DMS53 (cell line): ENCODE results near the gene GOLGA8T.
"Not testable (repeated sequence)": the region's sequence is repeated elsewhere in the genome, so short reads cannot be mapped to it uniquely, and the experiment has no call there.

Experiments
- DNase-seq: peaks from one replicate; lab custom pipeline; 2025; lab: John Stamatoyannopoulos, UW

The GOLGA8T gene

GRCh38 chr15:30134751-30135150, at the start of gene GOLGA8T:
TSS of gene GOLGA8T (plus strand) at chr15:30135051. CDS start at chr15:30135149, 98 bp downstream.
- not testable (repeated sequence) for DNase-seq

DNA sequence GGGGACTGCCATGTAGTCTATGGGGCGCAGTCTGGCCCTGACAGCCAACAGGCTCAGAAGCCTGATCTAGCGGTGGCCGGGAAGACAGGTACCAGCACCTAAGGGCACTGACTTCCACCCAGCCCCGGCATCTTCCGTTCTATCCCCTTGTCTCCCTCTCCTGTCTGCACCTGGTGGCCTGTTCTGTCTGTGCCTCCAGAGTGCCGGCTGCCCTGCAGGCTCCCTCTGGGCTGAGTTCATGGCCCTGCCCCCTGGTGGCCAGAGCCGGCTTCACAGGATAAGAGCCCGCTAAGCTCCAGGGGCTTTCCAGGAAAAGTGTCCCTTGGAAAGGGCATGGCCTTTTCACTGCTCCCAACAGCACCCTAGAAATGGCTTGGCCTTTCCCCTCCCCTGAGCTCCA, 37.0 kb upstream of the GOLGA8T start:
- not testable (repeated sequence) for DNase-seq

- not testable (repeated sequence) for DNase-seq
Observed at GRCh38 chr15:30102890-30103289, 32.0 kb upstream of the GOLGA8T start.

DNA sequence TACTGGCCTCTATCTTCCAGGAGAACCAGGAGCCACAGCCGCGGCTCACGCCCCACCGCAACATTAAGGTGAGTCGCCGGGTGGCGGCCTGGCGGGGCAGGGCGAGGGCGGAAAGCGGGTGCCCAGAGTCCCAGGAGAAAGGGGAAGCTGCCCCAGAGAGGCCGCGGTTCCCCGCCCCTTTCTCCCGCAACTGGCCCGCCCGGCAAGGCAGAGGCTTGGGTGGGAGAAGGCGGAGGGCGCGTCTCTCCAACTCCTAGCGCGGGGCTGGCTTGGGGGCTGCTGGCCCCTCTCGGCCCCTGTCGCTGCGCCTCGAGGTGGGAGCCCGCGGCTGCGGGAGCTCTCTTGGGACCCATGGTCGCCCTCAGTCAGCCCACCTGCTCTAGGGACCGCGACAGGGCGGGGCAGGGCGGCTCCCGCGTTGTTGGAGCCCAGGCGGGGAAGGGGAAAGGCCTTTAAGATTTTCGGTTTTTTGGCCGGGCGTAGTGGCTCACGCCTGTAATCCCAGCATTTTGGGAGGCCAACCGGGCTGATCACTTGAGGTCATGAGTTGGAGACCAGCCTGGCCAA, 30.8 kb upstream of the GOLGA8T start:
- DNase-seq, result not testable (repeated sequence)

- DNase-seq, result not testable (repeated sequence)
Observed at GRCh38 chr15:30110591-30110990, 24.3 kb upstream of the GOLGA8T start.

GRCh38 chr15:30130066-30130465, 4.8 kb upstream of the GOLGA8T start:
- not testable (repeated sequence) for DNase-seq

GRCh38 chr15:30143246-30143645, 8.4 kb downstream of the GOLGA8T start:
- DNase-seq, result not testable (repeated sequence)

DNA sequence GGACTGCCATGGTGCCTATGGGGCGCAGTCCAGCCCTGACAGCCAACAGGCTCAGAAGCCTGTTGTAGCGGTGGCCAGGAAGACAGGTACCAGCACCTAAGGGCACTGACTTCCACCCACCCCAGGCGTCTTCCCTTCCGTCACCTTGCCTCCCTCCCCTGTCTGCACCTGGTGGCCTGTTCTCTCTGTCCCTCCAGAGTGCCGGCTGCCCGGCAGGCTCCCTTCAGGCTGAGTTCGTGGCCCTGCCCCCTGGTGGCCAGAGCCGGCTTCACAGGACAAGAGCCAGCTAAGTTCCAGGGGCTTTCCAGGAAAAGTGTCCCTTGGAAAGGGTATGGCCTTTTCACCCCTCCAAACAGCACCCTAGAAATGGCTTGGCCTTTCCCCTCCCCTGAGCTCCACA, 15.0 kb downstream of the GOLGA8T start:
- DNase-seq, result not testable (repeated sequence)

- not testable (repeated sequence) for DNase-seq
Observed at GRCh38 chr15:30162479-30163357, 27.9 kb downstream of the GOLGA8T start.

- DNase-seq, result not testable (repeated sequence)
Observed at GRCh38 chr15:30163759-30164158, 28.9 kb downstream of the GOLGA8T start.

- not testable (repeated sequence) for DNase-seq
Observed at GRCh38 chr15:30164257-30164656, 29.4 kb downstream of the GOLGA8T start.

DNA sequence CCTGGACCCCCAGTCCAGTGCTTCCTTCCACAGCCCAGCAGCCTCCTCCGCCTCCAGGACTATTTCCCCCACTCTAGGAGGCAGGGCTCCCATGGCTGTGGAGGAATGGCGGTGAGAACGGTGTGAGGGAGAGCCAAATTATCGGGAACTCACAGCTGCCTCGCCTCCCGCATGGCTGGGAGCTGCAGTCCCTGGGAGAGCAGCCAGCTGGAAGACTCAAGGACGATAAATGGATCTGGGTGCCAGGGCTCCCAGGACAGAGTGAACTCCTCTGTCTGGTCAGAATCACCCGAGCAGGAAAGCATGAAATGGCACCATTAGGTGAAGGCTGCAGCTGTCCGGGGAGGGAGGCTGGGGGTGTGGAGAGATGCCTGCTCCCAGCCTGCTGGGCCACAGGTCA, 32.6 kb downstream of the GOLGA8T start:
- DNase-seq, result not testable (repeated sequence)

DNA sequence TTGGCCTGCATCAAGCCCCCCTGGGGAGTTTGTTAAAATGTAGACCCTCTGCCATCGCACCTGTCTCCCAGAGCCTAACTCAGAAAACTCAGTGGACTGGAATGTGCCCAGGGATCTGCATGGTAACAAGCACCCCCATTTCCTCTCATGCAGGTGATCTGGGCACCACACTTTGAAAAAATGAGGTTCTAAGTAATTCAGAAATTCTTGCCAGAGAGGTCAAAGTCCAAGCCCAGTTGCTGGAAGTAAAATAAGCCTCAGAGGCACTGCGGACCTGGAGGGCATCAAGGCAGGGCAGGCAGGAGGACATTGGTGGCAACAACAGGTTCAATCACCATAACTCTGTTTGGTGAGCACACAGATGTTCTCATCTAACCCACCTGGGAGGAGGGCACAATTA, 33.0 kb downstream of the GOLGA8T start:
- not testable (repeated sequence) for DNase-seq

- not testable (repeated sequence) for DNase-seq
Observed at GRCh38 chr15:30171452-30171851, 36.6 kb downstream of the GOLGA8T start.

DNA sequence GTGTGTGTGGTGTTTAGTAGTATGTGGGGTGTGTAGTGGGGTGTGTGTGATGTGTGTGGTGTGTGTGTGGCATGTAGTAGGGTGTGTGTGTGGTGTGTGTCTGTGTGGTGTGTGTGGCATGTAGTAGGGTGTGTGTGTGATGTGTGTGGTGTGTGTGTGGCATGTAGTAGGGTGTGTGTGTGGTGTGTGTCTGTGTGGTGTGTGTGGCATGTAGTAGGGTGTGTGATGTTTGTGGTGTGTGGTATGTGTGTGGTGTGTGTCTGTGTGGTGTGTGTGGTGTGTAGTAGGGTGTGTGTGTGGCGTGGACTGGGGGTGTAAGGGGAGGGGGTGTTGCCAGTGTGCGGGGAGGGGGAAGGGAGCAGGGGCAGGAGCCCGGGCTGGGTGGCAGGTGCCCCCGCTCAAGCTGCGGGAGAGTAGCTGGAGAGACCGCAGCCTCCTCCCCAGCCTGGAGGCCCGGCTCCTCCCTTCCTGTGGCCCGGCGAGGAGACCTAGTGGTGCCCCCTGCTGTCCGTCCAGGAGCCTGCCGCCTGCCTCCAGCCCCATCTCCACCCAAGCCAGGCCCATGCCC, 38.3 kb downstream of the GOLGA8T start:
- DNase-seq, result not testable (repeated sequence)

GRCh38 chr15:30175291-30175690, 40.4 kb downstream of the GOLGA8T start:
- DNase-seq, result not testable (repeated sequence)

DNA sequence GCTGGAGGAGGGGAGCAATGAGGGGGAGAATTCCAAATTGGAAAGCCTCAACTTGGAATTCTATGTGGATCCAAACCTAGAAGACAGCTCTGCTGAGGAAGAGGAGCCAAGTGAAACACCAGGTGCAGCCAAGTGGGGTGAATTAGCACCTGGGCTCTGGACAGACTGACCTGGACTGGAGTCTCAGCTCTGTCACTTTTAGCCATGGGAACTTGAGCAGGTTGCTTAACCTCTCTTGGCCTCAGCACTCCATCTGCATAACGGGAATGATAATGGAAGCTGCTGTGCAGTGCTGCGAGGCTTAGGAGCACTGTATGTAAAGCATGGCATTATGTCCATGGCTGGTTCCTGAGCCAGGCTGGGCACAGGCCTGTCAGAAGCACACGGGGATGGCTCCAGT, 41.8 kb downstream of the GOLGA8T start:
- not testable (repeated sequence) for DNase-seq

DNA sequence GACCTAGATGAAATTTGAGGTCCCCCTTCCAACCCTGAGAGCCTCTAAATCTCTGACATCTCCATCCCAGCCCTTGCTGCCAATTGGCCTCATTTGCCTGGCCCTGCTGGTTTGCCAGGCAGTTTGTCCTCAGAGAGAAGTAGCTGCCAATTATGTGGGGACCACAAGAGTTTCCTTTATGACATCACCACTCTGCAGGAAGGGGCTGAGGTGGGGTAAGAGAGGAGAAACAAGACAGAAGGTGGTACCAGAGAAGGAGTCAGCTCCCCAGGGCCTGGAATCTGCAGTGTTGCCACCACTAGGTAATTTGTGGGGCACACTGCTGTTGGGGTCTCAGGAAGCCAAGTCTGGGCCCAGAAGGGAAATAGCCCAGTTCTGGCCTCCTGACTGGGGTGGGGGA, 45.0 kb downstream of the GOLGA8T start:
- not testable (repeated sequence) for DNase-seq

DNA sequence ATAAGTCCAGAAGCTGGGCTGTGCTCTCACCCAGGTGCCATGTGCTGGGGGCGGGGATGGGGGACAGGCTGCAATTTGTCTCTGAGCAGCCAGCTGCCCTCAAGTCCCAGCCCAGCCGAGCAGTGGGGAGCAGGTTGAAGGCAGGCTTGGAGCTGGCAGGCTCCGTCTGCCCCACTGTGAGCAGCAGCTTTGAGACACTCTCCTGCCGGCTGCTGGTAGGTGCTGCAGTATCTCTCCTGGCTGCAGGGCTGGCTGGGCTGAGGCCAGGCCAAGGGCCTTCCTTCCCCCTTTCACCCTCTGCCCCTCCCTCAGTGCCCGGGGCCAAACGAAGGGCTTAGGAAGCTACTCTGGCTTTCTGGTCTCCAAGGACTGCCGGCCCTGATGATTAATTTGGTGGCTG, 50.6 kb downstream of the GOLGA8T start:
- DNase-seq, result not testable (repeated sequence)

DNA sequence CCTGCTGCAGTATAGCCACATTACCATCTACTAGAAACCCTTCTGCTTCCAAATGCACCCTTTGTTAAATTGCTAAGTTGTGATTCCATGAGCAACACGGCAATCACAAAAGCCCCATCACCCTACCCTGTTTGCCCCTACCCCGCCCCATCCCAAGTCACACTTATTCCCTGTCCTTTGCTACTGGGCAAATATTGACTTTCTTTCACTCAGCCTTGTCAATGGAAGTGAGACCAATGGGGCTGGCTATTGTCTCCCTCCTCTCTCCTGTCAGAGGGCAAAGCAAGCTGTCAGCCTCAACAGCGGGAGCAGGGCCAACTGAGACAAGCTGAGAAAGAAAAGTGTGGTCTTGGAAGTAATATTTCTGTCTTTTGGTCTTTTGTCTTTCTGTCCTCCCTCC, 52.6 kb downstream of the GOLGA8T start:
- not testable (repeated sequence) for DNase-seq

DNA sequence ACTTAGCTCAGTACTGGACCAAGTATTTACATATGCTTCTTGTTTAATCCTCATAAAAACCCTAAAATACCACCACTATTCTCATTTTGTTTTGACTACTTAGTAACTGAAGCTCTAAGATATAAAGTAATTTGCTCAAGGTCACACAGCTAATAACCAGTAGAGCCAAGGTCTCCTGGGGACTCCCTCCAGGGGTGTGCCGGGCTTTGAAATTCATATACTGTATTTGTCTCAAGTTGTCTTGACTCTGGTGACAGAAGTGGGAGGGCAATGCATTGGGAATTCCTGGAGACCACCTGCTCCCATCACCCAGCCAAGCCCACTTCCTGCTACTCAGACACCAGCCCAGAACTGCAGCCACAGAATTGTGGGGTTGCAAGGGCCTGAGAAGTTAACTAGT, 54.9 kb downstream of the GOLGA8T start:
- DNase-seq, result not testable (repeated sequence)

DNA sequence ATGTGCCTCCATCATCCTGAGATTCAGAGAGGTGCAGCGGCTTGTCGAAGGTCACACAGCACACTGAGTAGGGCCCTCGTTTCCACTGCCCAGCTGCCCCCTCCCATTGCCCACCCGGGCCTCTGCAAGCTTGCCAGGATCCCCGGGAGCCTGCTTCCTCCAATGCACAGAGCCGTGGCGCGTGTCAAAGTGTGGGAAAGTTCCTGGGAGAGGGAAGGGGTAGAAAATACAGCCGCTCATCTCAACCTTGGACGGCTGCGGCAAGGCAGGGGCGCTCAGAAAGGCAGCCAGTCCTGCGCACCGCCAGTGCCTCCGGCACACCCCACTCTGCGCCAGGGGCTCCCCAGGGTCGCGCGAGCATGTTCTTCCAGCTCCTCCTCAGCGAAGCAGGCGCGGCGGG, 56.3 kb downstream of the GOLGA8T start:
- not testable (repeated sequence) for DNase-seq

- not testable (repeated sequence) for DNase-seq
Observed at GRCh38 chr15:30191639-30192038, 56.8 kb downstream of the GOLGA8T start.
